Sigmoid colon (tissue), 4 donors: Measurements from ENCODE around the gene WFDC10B.

Experiments used
- POLR2A ChIP-seq, 2 donors: fragments of 450-650 bp; IDR thresholded peaks; one replicate each; pipeline ENCODE4 v1.6.1; 2016; ENCODE audit warnings: antibody characterized with exemption in 2 of 2, mild to moderate bottlenecking in 2 of 2, moderate library complexity in 2 of 2
- POLR2AphosphoS5 ChIP-seq, 4 donors: sonication (generic); formaldehyde crosslinking; IDR thresholded peaks; one replicate each; pipeline ENCODE4 v1.6.1; 2017; ENCODE audit warnings: antibody characterized with exemption in 4 of 4
- TF ChIP-seq, protein P1 (sequence below), 4 experiments: fragments of 450-650 bp in 3 of 4; fragments of 200-600 bp in 1 of 4; IDR thresholded peaks; one replicate each; pipeline ENCODE4 v1.5.1; 2016 to 2019; ENCODE audit warnings: antibody characterized with exemption in 4 of 4, mild to moderate bottlenecking in 3 of 4, moderate library complexity in 2 of 4

GRCh38 chr20:45742596-45742995 lies 37.8 kb upstream of the WFDC10B start:
- TF ChIP-seq, protein P1, sequence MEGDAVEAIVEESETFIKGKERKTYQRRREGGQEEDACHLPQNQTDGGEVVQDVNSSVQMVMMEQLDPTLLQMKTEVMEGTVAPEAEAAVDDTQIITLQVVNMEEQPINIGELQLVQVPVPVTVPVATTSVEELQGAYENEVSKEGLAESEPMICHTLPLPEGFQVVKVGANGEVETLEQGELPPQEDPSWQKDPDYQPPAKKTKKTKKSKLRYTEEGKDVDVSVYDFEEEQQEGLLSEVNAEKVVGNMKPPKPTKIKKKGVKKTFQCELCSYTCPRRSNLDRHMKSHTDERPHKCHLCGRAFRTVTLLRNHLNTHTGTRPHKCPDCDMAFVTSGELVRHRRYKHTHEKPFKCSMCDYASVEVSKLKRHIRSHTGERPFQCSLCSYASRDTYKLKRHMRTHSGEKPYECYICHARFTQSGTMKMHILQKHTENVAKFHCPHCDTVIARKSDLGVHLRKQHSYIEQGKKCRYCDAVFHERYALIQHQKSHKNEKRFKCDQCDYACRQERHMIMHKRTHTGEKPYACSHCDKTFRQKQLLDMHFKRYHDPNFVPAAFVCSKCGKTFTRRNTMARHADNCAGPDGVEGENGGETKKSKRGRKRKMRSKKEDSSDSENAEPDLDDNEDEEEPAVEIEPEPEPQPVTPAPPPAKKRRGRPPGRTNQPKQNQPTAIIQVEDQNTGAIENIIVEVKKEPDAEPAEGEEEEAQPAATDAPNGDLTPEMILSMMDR (IDR thresholded peaks at IDR 0.05) = no peak
- TF ChIP-seq POLR2AphosphoS5 (IDR thresholded peaks at IDR 0.05) = no peak
- TF ChIP-seq POLR2A (IDR thresholded peaks at IDR 0.05) = no peak
